Measurements from ENCODE around the gene TSHZ2. TPM values are rescaled to one million over a fixed set of nuclear protein-coding genes. Genes with fewer than 3 reads are reported as not detected.

TSHZ2 gene
- total RNA-seq, 1 donor from 2014 or later, result 22.9 TPM

DNA sequence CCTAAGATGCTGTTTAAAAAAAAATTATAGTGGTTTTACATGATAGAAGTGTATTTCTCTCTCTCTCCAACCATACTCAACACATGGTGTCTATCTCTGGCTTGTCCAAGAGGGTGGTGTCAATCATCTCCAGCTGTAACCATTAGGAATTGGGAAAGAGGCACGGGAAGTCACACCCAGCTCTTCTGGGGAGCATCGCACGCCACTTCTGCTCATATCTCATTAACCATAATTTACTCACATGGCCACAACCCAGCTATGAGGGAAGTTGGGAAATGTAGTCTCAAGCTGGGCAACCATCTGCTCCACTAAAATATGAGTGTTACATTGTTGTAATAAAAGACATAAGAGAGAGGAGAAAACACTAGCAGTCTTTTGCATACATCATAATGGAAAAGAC lies 30.4 kb upstream of the TSHZ2 start:
- no peak for DNase-seq (ENCODE audit: low spot score, unreplicated experiment)
- Mint-ChIP-seq H3K9me3 (ENCODE audit: low read depth) (peaks cover 5% of the 10 kb centered on the region), H3K36me3 (ENCODE audit: insufficient read depth) (no peaks in the 10 kb centered on the region)

DNA sequence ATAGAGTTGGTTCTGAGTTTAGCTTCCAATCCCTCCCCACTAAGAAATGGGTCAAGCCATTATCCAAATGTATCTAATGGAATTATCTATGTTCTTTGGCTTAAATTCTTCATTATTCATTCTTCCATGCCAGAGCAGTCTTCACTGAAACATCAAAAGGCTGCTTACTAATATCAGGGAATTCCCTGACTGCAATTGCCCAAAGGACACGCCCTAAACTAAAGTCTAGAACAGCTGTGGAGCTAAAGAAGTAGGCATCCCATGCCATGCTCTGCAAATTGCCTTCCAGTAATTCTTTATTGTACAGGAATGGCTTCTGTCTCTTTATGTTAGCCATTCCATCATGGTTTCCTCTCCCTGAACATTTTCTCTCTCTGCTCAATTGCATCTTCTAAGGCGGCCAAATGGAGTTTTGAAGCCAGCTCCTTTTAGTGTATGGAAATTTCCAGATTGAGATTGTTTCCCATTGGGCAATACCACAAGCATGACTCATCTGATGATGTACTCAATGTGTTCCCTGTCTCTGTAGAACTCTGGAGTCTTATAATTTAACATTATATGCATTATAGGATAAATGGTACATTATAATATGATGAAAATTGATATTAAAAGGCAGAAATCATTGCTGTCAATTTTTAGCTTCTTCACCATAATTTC lies 28.8 kb upstream of the TSHZ2 start:
- no peaks in the 10 kb centered on the region for H3K36me3 Mint-ChIP-seq (ENCODE audit: insufficient read depth)
- H3K27me3 Mint-ChIP-seq, result no peaks in the 10 kb centered on the region
- DNase-seq (ENCODE audit: low spot score, unreplicated experiment), result no peak
- peaks cover 2% of the 10 kb centered on the region for H3K4me1 Mint-ChIP-seq (ENCODE audit: low read depth)
- no peak overlapping the region for H3K4me3 Mint-ChIP-seq (ENCODE audit: low read depth)
- no peak overlapping the region for H3K27ac Mint-ChIP-seq
- TF ChIP-seq, protein P1, sequence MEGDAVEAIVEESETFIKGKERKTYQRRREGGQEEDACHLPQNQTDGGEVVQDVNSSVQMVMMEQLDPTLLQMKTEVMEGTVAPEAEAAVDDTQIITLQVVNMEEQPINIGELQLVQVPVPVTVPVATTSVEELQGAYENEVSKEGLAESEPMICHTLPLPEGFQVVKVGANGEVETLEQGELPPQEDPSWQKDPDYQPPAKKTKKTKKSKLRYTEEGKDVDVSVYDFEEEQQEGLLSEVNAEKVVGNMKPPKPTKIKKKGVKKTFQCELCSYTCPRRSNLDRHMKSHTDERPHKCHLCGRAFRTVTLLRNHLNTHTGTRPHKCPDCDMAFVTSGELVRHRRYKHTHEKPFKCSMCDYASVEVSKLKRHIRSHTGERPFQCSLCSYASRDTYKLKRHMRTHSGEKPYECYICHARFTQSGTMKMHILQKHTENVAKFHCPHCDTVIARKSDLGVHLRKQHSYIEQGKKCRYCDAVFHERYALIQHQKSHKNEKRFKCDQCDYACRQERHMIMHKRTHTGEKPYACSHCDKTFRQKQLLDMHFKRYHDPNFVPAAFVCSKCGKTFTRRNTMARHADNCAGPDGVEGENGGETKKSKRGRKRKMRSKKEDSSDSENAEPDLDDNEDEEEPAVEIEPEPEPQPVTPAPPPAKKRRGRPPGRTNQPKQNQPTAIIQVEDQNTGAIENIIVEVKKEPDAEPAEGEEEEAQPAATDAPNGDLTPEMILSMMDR (IDR thresholded peaks at IDR 0.05; ENCODE audit: unreplicated experiment), result no peak
- H3K9me3 Mint-ChIP-seq (ENCODE audit: low read depth), result no peaks in the 10 kb centered on the region

More for the DNA sequence above, 30.4 kb upstream of the TSHZ2 start:
- H3K4me3 Mint-ChIP-seq (ENCODE audit: low read depth), result no peak overlapping the region
- TF ChIP-seq, protein P1 (IDR thresholded peaks at IDR 0.05; ENCODE audit: unreplicated experiment), result no peak
- no peaks in the 10 kb centered on the region for H3K27me3 Mint-ChIP-seq
- H3K27ac Mint-ChIP-seq, result no peak overlapping the region
- peaks cover 8% of the 10 kb centered on the region for H3K4me1 Mint-ChIP-seq (ENCODE audit: low read depth)

DNA sequence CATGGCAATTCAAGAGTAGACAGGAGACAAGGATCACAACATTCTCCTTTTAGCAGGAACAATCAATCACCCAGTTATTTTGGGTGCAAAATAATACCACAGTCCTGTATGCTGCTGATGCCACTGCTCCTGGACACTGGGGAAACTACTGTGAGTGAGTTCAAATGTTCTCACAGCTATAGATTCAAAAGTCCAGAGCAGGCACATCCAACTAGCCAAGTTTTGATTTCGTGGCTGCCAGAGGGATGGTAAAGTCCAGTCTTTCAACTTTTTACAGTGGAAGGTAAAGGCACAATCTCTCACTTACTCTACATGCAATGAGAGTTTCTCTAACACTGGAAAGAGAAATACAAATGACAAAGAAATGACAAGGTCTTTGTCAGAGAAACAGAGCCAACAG lies 26.9 kb upstream of the TSHZ2 start:
- no peaks in the 10 kb centered on the region for H3K27me3 Mint-ChIP-seq
- no peaks in the 10 kb centered on the region for H3K9me3 Mint-ChIP-seq (ENCODE audit: low read depth)
- H3K4me1 Mint-ChIP-seq (ENCODE audit: low read depth), result peaks cover 2% of the 10 kb centered on the region
- no peaks in the 10 kb centered on the region for H3K36me3 Mint-ChIP-seq (ENCODE audit: insufficient read depth)
- no peak overlapping the region for H3K27ac Mint-ChIP-seq
- no peak for DNase-seq (ENCODE audit: low spot score, unreplicated experiment)
- TF ChIP-seq, protein P1 (IDR thresholded peaks at IDR 0.05; ENCODE audit: unreplicated experiment), result no peak
- no peak overlapping the region for H3K4me3 Mint-ChIP-seq (ENCODE audit: low read depth)

DNA sequence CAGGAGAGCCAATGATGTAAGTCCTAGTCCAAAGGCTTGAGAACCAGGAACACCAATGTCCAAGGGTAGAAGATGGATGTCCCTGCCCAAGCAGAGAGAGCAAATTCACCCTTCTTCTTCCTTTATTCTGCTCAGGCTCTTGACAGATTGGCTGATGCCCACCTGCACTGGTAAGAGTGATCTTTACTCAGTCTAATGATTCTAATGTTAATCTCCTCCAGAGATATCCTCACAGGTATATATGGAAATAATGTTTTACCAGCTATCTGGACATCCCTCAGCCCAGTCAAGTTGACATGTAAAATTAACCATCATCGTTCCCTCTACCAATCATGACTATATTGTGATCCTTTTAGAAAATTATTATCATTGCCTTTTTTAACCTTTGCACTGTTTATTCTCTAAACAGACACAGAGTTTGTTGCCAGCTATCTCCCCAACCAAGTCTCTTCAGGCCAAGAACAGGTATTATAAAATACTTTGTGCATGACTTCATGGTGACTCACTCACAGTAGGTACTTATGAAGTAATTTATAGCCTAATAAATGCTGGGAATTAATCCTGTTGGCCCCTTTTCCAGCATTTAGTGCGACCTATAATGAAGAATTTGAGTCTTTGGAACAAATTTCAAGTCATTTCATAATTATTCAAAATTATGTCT lies 26.2 kb upstream of the TSHZ2 start:
- no peak overlapping the region for H3K27ac Mint-ChIP-seq
- H3K4me3 Mint-ChIP-seq (ENCODE audit: low read depth), result no peak overlapping the region
- H3K27me3 Mint-ChIP-seq, result no peaks in the 10 kb centered on the region
- H3K36me3 Mint-ChIP-seq (ENCODE audit: insufficient read depth), result no peaks in the 10 kb centered on the region
- DNase-seq (ENCODE audit: low spot score, unreplicated experiment), result no peak
- peaks cover 2% of the 10 kb centered on the region for H3K4me1 Mint-ChIP-seq (ENCODE audit: low read depth)
- H3K9me3 Mint-ChIP-seq (ENCODE audit: low read depth), result no peaks in the 10 kb centered on the region
- TF ChIP-seq, protein P1 (IDR thresholded peaks at IDR 0.05; ENCODE audit: unreplicated experiment), result no peak

DNA sequence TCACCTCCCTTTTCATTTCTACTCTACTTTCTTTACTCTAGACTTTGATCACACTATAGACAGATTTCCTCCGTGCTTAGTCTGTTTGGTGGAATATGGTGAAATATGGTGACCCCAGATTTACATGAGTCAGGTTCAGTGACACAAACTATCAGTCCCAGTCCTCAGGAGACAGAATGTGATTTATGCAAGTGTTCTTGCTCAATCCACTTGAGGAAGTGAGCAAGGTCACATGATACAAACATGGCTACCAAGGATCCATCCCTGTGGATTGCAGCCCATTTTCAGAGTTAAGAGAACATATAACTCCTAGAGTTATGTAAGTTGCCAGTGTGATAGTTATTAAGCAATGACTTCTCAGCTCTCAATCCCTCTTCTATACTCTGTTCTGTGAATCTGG lies 23.7 kb upstream of the TSHZ2 start:
- no peak overlapping the region for H3K4me3 Mint-ChIP-seq (ENCODE audit: low read depth)
- no peak for DNase-seq (ENCODE audit: low spot score, unreplicated experiment)
- H3K4me1 Mint-ChIP-seq (ENCODE audit: low read depth), result peaks cover 2% of the 10 kb centered on the region
- H3K36me3 Mint-ChIP-seq (ENCODE audit: insufficient read depth), result no peaks in the 10 kb centered on the region
- H3K27me3 Mint-ChIP-seq, result no peaks in the 10 kb centered on the region
- TF ChIP-seq, protein P1 (IDR thresholded peaks at IDR 0.05; ENCODE audit: unreplicated experiment), result no peak
- H3K9me3 Mint-ChIP-seq (ENCODE audit: low read depth), result no peaks in the 10 kb centered on the region
- H3K27ac Mint-ChIP-seq, result no peak overlapping the region

Measured in progenitor cell of endocrine pancreas (in vitro differentiated cells).